A549 (cell line): ENCODE data around the gene FER. TPM values are rescaled to one million over a fixed set of nuclear protein-coding genes. Genes with fewer than 3 reads are reported as not detected.

Experiments
- ATAC-seq, 2 experiments: fragments of 200-7000 bp in 1 of 2; fragments of >200 bp in 1 of 2; cut with Nextera tagmentation in 1 of 2; cut with Tn5 transposase in 1 of 2; 3 replicates each; pipeline versions ENCODE4 v1.8.0 to v1.9.1; 2018 to 2020; ENCODE audit warnings: mild to moderate bottlenecking in 1 of 2, moderate library complexity in 1 of 2
- CTCF ChIA-PET: fragments of 300-600 bp; sonication (Branson Sonifier 250); formaldehyde crosslinking; extraction: SDS; loops from one replicate; lab custom pipeline; 2021; ENCODE audit warnings: antibody characterized with exemption, inconsistent platforms; lab: Yijun Ruan, JAX
- POLR2A ChIA-PET: fragments of 350-600 bp; formaldehyde crosslinking; extraction: SDS; loops from one replicate; lab custom pipeline; 2021; ENCODE audit warnings: antibody characterized with exemption, inconsistent platforms; lab: Yijun Ruan, JAX
- DNase-seq, 2 experiments: peaks; one replicate each; pipeline versions ENCODE4 v3.0.0 to v3.0.0-alpha.2; 2011 to 2016; ENCODE audit warnings: low read depth in 1 of 2, low spot score in 1 of 2
- FAIRE-seq: peaks from 2 replicates; lab custom pipeline; 2011; peaks lifted over from hg19 to GRCh38; lab: Jason Lieb, UNC
- H3K27ac ChIP-seq, 2 experiments: fragments of >200 bp; sonication (Bioruptor Twin); formaldehyde crosslinking; 3 replicates each; pipeline ENCODE4 v1.5.1; 2016 to 2017
- H3K4me1 ChIP-seq: fragments of >200 bp; sonication (Bioruptor Twin); formaldehyde crosslinking; 3 replicates; pipeline ENCODE4 v1.6.1; 2016
- H3K4me2 ChIP-seq: fragments of >200 bp; sonication (Bioruptor Twin); formaldehyde crosslinking; 3 replicates; pipeline ENCODE4 v1.6.1; 2016
- H3K4me3 ChIP-seq: fragments of >200 bp; sonication (Bioruptor Twin); formaldehyde crosslinking; 3 replicates; pipeline ENCODE4 v1.5.1; 2016
- H3K9me3 ChIP-seq: fragments of >200 bp; sonication (Bioruptor Twin); formaldehyde crosslinking; 3 replicates; pipeline ENCODE4 v1.6.1; 2016
- CHD4 ChIP-seq: fragments of 200-600 bp; sonication (generic); IDR thresholded peaks from 2 replicates; pipeline ENCODE4 v1.6.1; 2016; ENCODE audit warnings: antibody characterized with exemption, mild to moderate bottlenecking, borderline replicate concordance
- CTCF ChIP-seq: fragments of >200 bp; sonication (Bioruptor Twin); formaldehyde crosslinking; IDR thresholded peaks from 3 replicates; pipeline ENCODE4 v1.5.1; 2016
- EHF ChIP-seq: fragments of 250-450 bp; sonication (Bioruptor Pico); IDR thresholded peaks from 2 replicates; pipeline ENCODE4 v1.5.0; 2020; ENCODE audit warnings: mild to moderate bottlenecking
- EHMT2 ChIP-seq: fragments of 200-600 bp; sonication (generic); IDR thresholded peaks from 2 replicates; pipeline ENCODE4 v1.6.1; 2016; ENCODE audit warnings: antibody characterized with exemption, low read depth, mild to moderate bottlenecking, moderate library complexity
- ESRRA ChIP-seq: fragments of 150-350 bp; IDR thresholded peaks from 2 replicates; pipeline ENCODE4 v1.6.1; 2014; ENCODE audit warnings: mild to moderate bottlenecking, low read length, borderline replicate concordance
- FOSL2 ChIP-seq, 2 experiments: fragments of 450-650 bp in 1 of 2; fragments of >200 bp in 1 of 2; sonication (Bioruptor Twin) in 1 of 2; formaldehyde crosslinking; IDR thresholded peaks; 2 replicates each; pipeline versions ENCODE4 v1.5.0 to v1.6.1; 2016 to 2020; ENCODE audit warnings: mild to moderate bottlenecking in 1 of 2, moderate library complexity in 1 of 2
- HDAC2 ChIP-seq: fragments of 200-600 bp; sonication (generic); IDR thresholded peaks from 2 replicates; pipeline ENCODE4 v1.6.1; 2016
- HMGXB4 ChIP-seq: fragments of 250-450 bp; sonication (Bioruptor Pico); IDR thresholded peaks from 2 replicates; pipeline ENCODE4 v1.5.0; 2021; ENCODE audit warnings: mild to moderate bottlenecking, moderate library complexity, borderline replicate concordance
- HOXB13 ChIP-seq: fragments of 250-450 bp; sonication (Bioruptor Pico); IDR thresholded peaks from 2 replicates; pipeline ENCODE4 v1.5.0; 2020; ENCODE audit warnings: low read depth, mild to moderate bottlenecking, moderate library complexity
- HOXB5 ChIP-seq: fragments of 250-450 bp; sonication (Bioruptor Pico); IDR thresholded peaks from 2 replicates; pipeline ENCODE4 v1.5.0; 2020; ENCODE audit warnings: mild to moderate bottlenecking, moderate library complexity
- JUN ChIP-seq, 2 experiments: fragments of >200 bp; sonication (Bioruptor Twin); formaldehyde crosslinking; IDR thresholded peaks; 2 replicates in 1 of 2; 3 replicates in 1 of 2; pipeline ENCODE4 v1.6.1; 2016 to 2017
- JUNB ChIP-seq: fragments of >200 bp; sonication (Bioruptor Twin); formaldehyde crosslinking; IDR thresholded peaks from 2 replicates; pipeline ENCODE4 v1.6.1; 2016
- MAFK ChIP-seq: fragments of 450-650 bp; IDR thresholded peaks from 2 replicates; pipeline ENCODE4 v1.6.1; 2014; ENCODE audit not compliant: partially characterized antibody
- PBX3 ChIP-seq: IDR thresholded peaks from 2 replicates; pipeline ENCODE4 v1.6.1; 2012
- RAD21 ChIP-seq, 2 experiments: fragments of >200 bp in 1 of 2; sonication (Bioruptor Twin) in 1 of 2; formaldehyde crosslinking in 1 of 2; IDR thresholded peaks in 1 of 2; conservative IDR thresholded peaks in 1 of 2; 2 replicates in 1 of 2; 3 replicates in 1 of 2; pipeline ENCODE4 v1.6.1; 2012 to 2018; ENCODE audit warnings: inconsistent platforms in 1 of 2
- REST ChIP-seq: fragments of 200-600 bp; sonication (generic); IDR thresholded peaks from 2 replicates; pipeline ENCODE4 v1.6.1; 2016; ENCODE audit warnings: antibody characterized with exemption, mild to moderate bottlenecking, moderate library complexity
- SMC3 ChIP-seq: fragments of >200 bp; sonication (Bioruptor Twin); formaldehyde crosslinking; IDR thresholded peaks from 3 replicates; pipeline ENCODE4 v1.6.1; 2018; ENCODE audit warnings: inconsistent platforms
- SREBF2 ChIP-seq: fragments of 450-650 bp; IDR thresholded peaks from 2 replicates; pipeline ENCODE4 v1.6.1; 2014; ENCODE audit warnings: mild to moderate bottlenecking, moderate library complexity
- ZC3H11A ChIP-seq: fragments of 450-650 bp; IDR thresholded peaks from 2 replicates; pipeline ENCODE4 v1.6.1; 2014; ENCODE audit warnings: antibody characterized with exemption, mild to moderate bottlenecking
- ZNF302 ChIP-seq: fragments of 250-450 bp; sonication (Bioruptor Pico); IDR thresholded peaks from 2 replicates; pipeline ENCODE4 v1.9.0; 2021; ENCODE audit warnings: inconsistent platforms, mild to moderate bottlenecking, moderate library complexity
- WGBS: methylation state at CpG from one replicate; pipeline ENCODE4 v1.1.6; 2017; ENCODE audit errors: missing lambda C conversion rate; 5-methylcytosine and 5-hydroxymethylcytosine counted together
- polyA plus RNA-seq, 4 experiments: library from polyadenylated mRNA; depleted of rRNA in 3 of 4; stranded (reverse); fragments of >200 nt; fragmentation: RNase III in 1 of 4; extraction: RNeasy Plus Mini Kit Qiagen cat#74134 plus additional on column Dnase treatment in 1 of 4; gene quantifications; 2 replicates in 3 of 4; 3 replicates in 1 of 4; pipeline ENCODE4 v1.2.3, GENCODE V29; 2011 to 2017
- TF ChIP-seq, protein P1 (sequence below): fragments of >200 bp; sonication (Bioruptor Twin); formaldehyde crosslinking; IDR thresholded peaks from 2 replicates; pipeline ENCODE4 v1.6.1; 2016
- TF ChIP-seq, protein P2 (sequence below): fragments of 250-450 bp; sonication (Bioruptor Pico); IDR thresholded peaks from 2 replicates; pipeline ENCODE4 v1.5.0; 2020; ENCODE audit warnings: low read depth, mild to moderate bottlenecking, moderate library complexity
- TF ChIP-seq, protein P3 (sequence below): IDR thresholded peaks from 2 replicates; pipeline ENCODE4 v1.6.1; 2012

The FER gene
- polyA plus RNA-seq, 2 of the 4 experiments (the other 2 are of a cell fraction): 3.6 to 12.3 TPM

- FAIRE-seq (no peak), DNase-seq (no peak), ATAC-seq (no peak)
- no peak overlapping the region for H3K27ac ChIP-seq
- CTCF ChIA-PET: interaction anchor here (0.8 kb wide), 1 partner anchor 9 kb away, joined by 3 read pairs; no protein-coding TSS in a partner anchor
- 87% methylated on average over 6 of the region's 6 CpGs for WGBS
- no peak overlapping the region for H3K4me2 ChIP-seq
- no peak overlapping the region for H3K4me3 ChIP-seq
- POLR2A ChIA-PET: no interaction called here
- no peaks in the 10 kb centered on the region for H3K9me3 ChIP-seq
- no peak for TF ChIP-seq EHMT2
- TF ChIP-seq FOSL2 (IDR thresholded peaks at IDR 0.05): no peak
- TF ChIP-seq FOSL2 (CRISPR knock-in tag; IDR thresholded peaks at IDR 0.05): no peak
- no peak for TF ChIP-seq ESRRA
- TF ChIP-seq CHD4: no peak
- TF ChIP-seq HOXB5 (CRISPR knock-in tag): no peak
- no peak for TF ChIP-seq EHF (CRISPR knock-in tag)
- no peak for TF ChIP-seq RAD21 (conservative IDR thresholded peaks at IDR 0.05 in 1 of 2, IDR thresholded peaks at IDR 0.05 in 1 of 2)
- H3K4me1 ChIP-seq: peaks cover 21% of the 10 kb centered on the region; the same call in 2 of the 3 replicates
Observed at GRCh38 chr5:108753877-108754276, 6.2 kb downstream of the FER start.

DNA sequence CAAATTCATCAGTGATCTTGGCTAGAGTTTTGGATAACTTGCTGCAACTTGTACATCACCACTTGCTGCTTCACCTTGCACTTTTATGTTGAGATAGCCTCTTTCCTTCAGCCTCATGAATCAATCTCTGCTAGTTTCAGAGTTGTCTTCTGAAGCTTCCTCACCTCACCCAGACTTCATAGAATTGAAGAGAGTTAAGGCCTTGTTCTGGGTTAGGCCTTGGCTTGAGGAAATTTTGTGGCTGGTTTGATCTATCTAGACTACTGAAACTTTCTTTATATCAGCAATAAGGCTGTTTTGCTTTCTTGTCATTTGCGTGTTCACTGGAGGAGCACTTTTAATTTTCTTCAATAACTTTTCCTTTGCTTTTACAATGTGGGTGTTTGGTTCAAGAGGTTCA, 12.8 kb downstream of the FER start:
- H3K27ac ChIP-seq: no peak overlapping the region
- H3K9me3 ChIP-seq: no peaks in the 10 kb centered on the region
- no peak overlapping the region for H3K4me3 ChIP-seq
- DNase-seq (no peak), ATAC-seq (no peak), FAIRE-seq (no peak)
- POLR2A ChIA-PET: no interaction called here
- CTCF ChIA-PET: no interaction called here
- WGBS: 94% methylated on average over 1 of the region's 1 CpG
- TF ChIP-seq, protein P1, sequence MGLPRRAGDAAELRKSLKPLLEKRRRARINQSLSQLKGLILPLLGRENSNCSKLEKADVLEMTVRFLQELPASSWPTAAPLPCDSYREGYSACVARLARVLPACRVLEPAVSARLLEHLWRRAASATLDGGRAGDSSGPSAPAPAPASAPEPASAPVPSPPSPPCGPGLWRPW: no peak
- TF ChIP-seq HDAC2 (no peak), FOSL2 (IDR thresholded peaks at IDR 0.05) (no peak), FOSL2 (CRISPR knock-in tag; IDR thresholded peaks at IDR 0.05) (no peak), ZNF302 (CRISPR knock-in tag) (no peak), JUNB (no peak), HOXB13 (CRISPR knock-in tag) (no peak), REST (no peak), CTCF (no peak)
- TF ChIP-seq, protein P2, sequence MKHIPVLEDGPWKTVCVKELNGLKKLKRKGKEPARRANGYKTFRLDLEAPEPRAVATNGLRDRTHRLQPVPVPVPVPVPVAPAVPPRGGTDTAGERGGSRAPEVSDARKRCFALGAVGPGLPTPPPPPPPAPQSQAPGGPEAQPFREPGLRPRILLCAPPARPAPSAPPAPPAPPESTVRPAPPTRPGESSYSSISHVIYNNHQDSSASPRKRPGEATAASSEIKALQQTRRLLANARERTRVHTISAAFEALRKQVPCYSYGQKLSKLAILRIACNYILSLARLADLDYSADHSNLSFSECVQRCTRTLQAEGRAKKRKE: no peak
- H3K4me2 ChIP-seq: no peak overlapping the region
- H3K4me1 ChIP-seq: peaks cover 17% of the 10 kb centered on the region; the same call in 2 of the 3 replicates

GRCh38 chr5:108762660-108763059, 15.0 kb downstream of the FER start:
- peak overlapping the region; percentile 49; the same call in 2 of the 3 replicates for H3K4me2 ChIP-seq
- H3K4me3 ChIP-seq: no peak overlapping the region
- peaks cover 25% of the 10 kb centered on the region; the same call in 2 of the 3 replicates for H3K4me1 ChIP-seq
- DNase-seq: no peak
- WGBS: 81% methylated on average over 3 of the region's 3 CpGs
- no peak for FAIRE-seq
- no peak overlapping the region for H3K27ac ChIP-seq
- ChIA-PET POLR2A (no interaction called here), CTCF (interaction anchor here (0.6 to 1.3 kb wide), 4 partner anchors 8 to 90 kb away, joined by 3 read pairs; no protein-coding TSS in a partner anchor)
- ATAC-seq: no peak
- H3K9me3 ChIP-seq: no peaks in the 10 kb centered on the region
- no peak for TF ChIP-seq PBX3
- TF ChIP-seq SMC3: no peak
- TF ChIP-seq ZC3H11A: no peak
- TF ChIP-seq, protein P3, sequence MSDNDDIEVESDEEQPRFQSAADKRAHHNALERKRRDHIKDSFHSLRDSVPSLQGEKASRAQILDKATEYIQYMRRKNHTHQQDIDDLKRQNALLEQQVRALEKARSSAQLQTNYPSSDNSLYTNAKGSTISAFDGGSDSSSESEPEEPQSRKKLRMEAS: no peak
- no peak for TF ChIP-seq MAFK
- no peak for TF ChIP-seq HMGXB4 (CRISPR knock-in tag)
- TF ChIP-seq JUN (IDR thresholded peaks at IDR 0.05): no peak
- no peak for TF ChIP-seq SREBF2
